GM19351 (cell line): ENCODE measurements around the gene CTNNA2.

Source experiments
- ATAC-seq: cut with Tn5 transposase; IDR thresholded peaks from one replicate; pipeline ENCODE4 v1.9.1; 2021; ENCODE audit warnings: mild to moderate bottlenecking, moderate library complexity; ENCODE audit not compliant: unreplicated experiment

Gene CTNNA2

GRCh38 chr2:79971807-79972206, 459.0 kb downstream of the CTNNA2 start:
- ATAC-seq: no peak

- ATAC-seq: no peak
These were observed 459.8 kb downstream of the CTNNA2 start for GRCh38 chr2:79972661-79973060.

DNA sequence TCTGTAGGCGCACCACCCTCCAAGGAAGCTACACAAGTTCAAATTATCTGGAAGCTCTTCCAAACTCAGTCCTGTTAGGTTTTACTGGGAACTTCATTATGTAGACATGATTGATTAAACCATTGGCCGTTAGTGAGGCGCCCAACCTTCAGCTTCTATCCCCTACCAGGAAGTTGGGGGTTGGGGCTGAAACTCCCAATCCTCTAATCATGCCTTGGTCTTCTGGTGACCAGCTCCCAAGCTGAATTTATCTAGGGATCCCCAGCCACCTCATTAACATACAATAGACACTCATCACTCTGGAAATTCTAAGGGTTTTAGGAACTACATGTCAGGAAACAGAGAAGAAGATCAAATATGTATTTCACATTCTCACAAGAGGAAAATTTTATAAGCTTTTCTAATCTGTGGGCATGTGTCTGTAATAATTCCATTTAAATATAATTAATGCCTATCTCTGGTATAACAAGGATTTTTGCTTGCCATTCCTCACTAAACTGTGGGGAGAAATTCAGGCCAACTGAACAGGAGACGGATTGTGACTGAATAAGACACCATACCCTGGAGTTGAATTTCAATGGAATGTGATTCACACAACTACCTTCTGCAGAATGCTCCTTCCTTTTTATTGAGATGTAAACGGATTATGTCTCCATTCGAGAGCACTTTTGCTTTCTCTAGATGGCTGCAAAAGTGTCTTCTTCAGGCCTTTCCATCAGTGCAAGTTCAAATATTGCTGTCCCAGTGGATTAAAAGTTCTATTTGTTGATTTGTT, 463.1 kb downstream of the CTNNA2 start:
- no peak for ATAC-seq

- no peak for ATAC-seq
These were observed 464.9 kb downstream of the CTNNA2 start for GRCh38 chr2:79977792-79978191.

DNA sequence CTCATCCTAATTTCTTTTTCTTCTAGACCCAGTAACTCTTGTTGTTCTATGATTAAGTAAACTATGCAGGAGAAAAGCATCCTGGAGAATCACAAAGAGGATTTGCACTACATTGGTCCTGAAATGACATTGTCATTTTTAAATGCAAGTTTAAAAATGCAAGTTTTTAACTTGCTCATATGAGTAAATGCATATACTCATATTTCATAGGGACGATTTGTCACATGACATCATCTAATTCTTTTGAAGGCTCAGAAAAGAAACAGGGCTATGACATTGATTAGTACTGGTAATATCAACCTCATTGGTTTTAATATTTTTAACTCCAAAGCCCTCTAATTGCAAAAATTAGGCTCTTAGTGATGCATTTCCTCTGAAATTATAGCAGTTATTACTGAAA, 467.3 kb downstream of the CTNNA2 start:
- ATAC-seq: no peak

- ATAC-seq: no peak
These were observed 468.0 kb downstream of the CTNNA2 start for GRCh38 chr2:79980816-79981215.

- ATAC-seq: no peak
These were observed 468.5 kb downstream of the CTNNA2 start for GRCh38 chr2:79981316-79981715.

GRCh38 chr2:79982445-79982844, 469.6 kb downstream of the CTNNA2 start:
- no peak for ATAC-seq

- ATAC-seq: no peak
These were observed 471.6 kb downstream of the CTNNA2 start for GRCh38 chr2:79984476-79984875.

DNA sequence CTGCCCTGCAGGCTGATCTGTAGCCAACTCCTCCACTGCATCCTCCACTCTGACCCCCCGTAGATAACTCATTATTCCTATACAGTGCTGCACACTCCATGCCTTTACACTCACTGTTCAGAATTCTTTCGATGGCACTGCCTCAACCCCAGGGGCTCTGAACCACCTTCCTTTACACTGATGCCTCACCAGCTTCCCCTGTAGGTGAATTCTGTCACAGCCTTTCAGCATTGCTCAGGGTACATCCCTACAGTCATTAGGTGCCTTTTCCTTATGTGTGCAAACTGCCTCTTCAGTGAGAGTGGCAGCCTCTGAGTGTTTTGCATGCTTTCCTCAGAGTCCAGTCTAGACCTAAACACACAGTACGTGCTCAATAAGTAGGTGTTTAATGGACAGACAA, 472.3 kb downstream of the CTNNA2 start:
- ATAC-seq: no peak

GRCh38 chr2:79985571-79985970, 472.7 kb downstream of the CTNNA2 start:
- ATAC-seq: no peak

DNA sequence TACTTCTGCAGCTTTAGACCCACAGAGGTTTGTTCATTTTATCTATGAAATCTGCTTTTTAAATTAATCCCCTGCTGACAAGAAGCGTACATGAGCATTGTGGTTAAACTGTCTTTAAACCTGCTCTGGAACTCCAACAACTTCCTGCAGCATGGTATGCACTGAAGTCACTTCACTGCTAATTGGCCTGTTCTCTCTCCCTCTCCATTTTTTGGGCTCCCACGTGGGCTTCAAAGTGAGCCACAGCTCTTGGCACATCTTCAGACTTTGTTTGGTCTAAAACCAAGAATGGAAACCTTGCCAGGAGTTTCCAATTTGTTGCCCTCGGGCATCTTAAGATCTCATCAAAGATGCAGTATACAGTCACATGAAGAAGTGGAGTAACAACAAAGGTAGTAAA, 480.3 kb downstream of the CTNNA2 start:
- ATAC-seq: no peak

- no peak for ATAC-seq
These were observed 481.3 kb downstream of the CTNNA2 start for GRCh38 chr2:79994161-79994560.

- no peak for ATAC-seq
These were observed 482.1 kb downstream of the CTNNA2 start for GRCh38 chr2:79994965-79995364.

DNA sequence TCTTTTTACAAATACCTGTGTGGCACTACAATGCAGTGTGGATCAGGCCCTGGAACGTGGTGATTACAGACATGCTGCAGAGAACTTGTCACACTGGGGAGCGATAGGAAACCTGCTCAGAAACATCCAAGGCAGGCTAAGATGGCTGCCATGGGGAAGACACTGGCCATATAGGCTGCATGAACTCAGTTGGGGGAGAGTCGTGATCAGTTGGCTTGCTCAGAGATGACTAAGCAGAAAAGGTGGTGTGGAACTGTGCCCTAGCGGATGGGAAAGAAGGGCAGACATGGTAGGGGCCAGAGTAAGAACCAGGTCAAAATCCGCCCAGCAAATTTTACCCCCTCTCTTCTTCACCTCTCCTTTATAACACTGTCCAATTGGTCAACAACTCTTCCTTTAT, 483.9 kb downstream of the CTNNA2 start:
- ATAC-seq: no peak

GRCh38 chr2:80001701-80002101, 488.9 kb downstream of the CTNNA2 start:
- no peak for ATAC-seq

- no peak for ATAC-seq
These were observed 489.3 kb downstream of the CTNNA2 start for GRCh38 chr2:80002112-80002511.

DNA sequence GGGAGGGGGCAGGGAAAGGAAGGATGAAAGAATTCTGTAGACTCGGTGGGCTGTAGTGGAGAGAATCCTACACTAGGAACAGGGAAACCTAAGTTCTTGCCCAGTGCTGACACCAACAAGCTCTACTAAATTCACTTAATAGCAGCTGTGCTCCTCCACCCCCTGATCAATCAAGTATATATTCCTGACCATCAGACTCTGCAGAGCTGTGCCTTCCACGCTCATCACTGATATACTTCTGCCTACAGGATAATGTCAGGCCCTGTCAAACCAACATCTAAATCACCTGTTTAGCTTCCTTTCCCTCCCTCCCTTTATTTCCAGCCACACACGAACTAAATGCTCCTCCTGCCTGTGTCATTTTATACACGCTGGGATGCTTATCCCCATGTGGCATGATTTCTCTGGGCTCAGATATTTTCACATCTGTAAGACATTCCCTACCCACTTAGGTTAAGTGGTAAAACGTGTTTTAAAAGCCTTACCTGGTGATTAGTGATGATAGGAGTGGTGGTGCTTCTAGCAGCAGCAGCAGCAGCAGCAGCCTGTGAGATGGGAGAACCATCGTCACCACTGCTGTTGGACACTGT, 489.8 kb downstream of the CTNNA2 start:
- ATAC-seq: no peak

DNA sequence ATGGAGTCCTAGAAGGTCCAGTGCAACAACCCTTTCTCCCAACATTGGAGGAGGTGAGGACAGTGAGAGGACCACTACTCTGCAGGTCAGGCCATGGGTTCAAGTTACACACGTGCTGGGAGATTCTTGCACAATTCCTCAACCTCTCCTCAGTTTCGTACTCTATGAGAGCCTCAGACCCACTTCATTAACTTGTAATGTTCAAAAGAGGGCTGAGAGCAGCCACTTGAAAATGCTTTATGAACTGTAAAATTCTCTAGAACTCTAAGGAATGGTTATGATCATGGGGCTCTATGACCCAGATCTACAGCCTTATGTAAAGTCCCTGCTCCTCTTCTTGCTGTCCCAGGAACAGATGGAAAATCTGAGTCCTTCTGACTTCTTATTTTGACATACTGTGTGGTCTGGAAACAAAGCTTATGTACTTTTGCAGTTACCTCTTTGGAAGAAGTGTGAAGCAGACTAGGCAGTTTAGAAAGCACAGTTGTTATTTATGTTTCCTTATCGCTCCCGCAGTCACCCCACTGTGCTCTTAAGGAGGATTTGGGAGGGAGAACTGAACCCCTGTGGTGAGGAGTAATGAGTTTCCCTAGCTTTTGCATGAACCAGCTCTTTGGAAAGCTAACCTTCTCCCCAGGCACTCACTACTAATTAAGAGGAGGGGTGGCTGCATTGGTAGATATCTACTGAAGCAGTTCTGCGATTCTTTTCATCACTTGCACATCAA, 495.1 kb downstream of the CTNNA2 start:
- ATAC-seq: no peak

- ATAC-seq: no peak
These were observed 495.7 kb downstream of the CTNNA2 start for GRCh38 chr2:80008596-80008995.

DNA sequence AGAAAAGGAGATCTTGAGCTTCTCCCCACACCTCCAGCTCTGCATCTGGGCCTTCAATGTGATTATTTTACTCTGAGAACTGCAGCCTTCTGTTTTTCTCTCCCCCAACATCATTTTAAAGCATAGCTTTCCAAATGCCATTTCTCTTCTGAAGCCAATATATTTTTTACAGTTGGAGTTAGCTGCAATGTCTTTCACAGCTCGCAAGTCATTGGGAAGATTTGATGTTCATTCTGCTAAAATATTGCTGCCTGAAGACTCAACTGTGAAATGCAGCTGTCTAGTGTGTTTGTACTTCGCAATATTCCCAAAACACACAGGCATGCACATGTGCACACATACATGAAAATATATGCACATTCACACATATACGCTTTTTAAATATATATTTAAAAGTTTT, 496.4 kb downstream of the CTNNA2 start:
- ATAC-seq: no peak

GRCh38 chr2:80012061-80012460, 499.2 kb downstream of the CTNNA2 start:
- no peak for ATAC-seq
